HG03442 (cell line): ENCODE data around the gene FERMT3.
"Not testable (repeated sequence)": the region's sequence is repeated elsewhere in the genome, so short reads cannot be mapped to it uniquely, and the experiment has no call there.

Source experiments
- ATAC-seq: cut with Tn5 transposase; IDR thresholded peaks from one replicate; pipeline ENCODE4 v1.9.1; 2021; ENCODE audit warnings: mild to moderate bottlenecking, moderate library complexity; ENCODE audit not compliant: unreplicated experiment

The FERMT3 gene

DNA sequence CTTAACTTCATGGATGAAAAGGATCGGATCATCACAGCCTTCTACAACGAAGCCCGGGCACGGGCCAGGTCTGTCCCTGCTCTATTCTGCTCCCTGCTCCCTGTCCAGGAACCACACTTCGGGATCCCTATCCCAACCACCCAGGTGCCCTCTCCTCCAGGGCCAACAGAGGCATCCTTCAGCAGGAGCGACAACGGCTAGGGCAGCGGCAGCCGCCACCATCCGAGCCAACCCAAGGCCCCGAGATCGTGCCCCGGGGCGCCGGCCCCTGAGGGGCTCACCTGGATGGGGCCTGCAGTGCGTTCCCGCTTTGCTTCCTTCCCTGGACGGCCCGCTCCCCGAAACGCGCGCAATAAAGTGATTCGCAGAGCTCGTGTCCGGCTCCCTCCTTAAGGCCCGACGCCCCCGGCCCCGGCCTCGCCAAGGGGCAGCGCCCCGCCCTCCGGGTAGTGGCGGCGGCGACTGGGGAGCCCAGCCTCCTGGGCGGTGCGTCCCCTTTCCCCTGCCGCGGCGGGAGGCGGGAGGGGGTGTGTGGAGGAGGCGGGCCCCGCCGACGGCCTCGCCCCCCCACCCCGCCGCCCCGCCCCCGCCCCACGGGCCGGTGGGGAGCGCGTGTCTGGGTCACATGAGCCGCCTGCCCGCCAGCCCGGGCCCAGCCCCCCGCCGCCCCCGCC, 27.5 kb downstream of the FERMT3 start, which contains the start of gene VEGFB:
Gene VEGFB (plus strand): TSS at position 672 of the 674 bp plus-strand sequence. CDS start 250 bp downstream, outside the sequence.
- peak; percentile 32 for ATAC-seq

DNA sequence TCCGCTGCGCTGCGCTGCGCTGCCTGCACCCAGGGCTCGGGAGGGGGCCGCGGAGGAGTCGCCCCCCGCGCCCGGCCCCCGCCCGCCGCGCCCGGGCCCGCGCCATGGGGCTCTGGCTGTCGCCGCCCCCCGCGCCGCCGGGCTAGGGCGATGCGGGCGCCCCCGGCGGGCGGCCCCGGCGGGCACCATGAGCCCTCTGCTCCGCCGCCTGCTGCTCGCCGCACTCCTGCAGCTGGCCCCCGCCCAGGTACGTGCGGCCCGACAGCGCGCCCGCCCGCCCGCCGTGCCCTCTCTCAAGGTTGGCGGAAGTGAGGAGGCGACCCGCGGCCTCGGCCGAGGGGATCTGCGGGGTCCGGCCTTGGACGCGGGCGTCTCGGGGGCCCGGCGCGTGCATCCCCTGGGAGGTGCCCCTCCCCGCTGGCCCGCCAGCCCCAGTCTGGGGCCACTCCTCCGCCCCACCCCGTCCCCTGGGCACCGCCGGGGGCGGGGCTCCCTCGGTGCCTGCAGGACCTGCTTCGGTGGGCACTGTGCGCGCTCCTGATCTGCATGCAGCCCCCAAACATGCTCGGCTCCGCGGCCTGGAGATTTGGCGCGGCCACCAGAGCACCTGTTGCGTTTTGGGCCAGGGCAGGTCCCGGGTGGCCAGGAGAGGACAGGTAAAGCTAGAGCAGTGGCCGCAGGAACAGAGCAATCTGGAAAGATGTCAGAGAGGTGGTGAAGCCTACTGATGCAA, 28.3 kb downstream of the FERMT3 start:
- peak; percentile 5 for ATAC-seq

DNA sequence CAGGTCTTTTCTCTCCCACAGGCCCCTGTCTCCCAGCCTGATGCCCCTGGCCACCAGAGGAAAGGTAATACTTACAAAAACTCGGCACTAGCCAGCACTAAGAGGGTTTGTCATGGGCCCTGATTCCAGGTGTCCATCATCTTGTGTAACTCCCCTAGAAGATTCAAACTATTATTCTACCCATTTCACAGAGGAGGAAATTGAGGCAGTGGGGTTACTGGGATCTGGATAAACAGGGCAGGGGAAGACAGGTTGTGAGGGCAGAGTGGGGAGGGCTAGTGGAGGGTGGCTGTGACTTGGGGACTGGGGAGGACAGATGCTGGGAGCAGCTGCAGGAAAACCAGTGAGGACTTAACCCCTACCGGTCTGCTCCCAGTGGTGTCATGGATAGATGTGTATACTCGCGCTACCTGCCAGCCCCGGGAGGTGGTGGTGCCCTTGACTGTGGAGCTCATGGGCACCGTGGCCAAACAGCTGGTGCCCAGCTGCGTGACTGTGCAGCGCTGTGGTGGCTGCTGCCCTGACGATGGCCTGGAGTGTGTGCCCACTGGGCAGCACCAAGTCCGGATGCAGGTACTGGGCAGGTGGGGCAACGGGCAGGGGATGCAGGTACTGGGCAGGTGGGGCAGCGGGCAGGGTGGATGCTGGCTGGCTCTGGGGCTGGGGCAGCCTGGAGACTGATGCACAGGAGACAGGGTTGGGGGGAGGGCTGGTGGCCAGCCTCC, 29.1 kb downstream of the FERMT3 start:
- no peak for ATAC-seq

DNA sequence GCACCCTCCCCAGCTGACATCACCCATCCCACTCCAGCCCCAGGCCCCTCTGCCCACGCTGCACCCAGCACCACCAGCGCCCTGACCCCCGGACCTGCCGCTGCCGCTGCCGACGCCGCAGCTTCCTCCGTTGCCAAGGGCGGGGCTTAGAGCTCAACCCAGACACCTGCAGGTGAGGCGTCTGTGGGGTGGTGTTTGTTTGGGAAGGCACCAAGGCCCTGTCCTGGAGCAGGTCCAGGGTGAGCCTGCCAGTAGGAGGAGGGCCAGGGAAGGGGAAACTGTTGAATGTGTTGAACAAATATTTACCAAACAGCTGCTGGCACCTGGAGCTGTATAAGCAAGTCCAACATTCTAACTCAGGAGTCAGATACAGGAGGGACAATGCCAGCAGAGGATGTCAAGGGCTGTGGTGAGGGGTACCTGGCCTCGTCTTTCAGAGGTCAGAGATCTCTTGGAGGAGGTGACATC, 31.0 kb downstream of the FERMT3 start:
- ATAC-seq = no peak

DNA sequence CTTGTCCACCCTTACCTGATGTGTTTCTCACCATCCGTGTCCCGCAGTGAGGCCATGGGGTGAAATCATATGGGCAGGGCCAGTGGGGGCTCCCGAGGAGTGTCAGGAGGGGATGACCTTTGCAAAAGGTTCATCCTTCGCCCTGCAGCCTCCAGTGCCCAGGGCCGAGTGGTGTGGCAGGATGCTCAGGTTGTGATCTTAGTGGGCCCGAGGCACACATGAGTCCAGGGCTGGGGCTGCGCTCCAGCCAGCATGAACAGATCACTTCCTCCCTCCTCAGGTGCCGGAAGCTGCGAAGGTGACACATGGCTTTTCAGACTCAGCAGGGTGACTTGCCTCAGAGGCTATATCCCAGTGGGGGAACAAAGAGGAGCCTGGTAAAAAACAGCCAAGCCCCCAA, 31.6 kb downstream of the FERMT3 start:
- ATAC-seq = no peak

DNA sequence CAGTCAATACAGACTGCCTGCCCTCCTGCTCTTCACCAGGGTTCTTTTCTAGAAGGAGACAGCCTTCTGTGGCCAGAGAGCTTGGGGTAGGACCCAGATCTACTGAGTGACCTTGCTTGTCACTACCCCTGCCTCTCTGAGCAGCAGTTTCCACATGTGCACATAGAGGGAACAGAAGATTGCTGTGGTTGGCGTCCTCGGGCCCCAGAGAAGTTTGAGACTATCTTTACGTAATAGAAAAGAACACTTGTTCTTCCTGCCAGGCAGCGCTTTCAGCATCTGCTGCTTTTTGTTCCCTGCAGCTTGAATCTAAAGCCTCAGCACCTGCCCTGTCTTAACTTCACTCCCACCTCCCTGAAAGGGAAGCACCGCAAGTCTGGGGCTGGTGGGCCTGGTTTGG, 32.5 kb downstream of the FERMT3 start:
- no peak for ATAC-seq

DNA sequence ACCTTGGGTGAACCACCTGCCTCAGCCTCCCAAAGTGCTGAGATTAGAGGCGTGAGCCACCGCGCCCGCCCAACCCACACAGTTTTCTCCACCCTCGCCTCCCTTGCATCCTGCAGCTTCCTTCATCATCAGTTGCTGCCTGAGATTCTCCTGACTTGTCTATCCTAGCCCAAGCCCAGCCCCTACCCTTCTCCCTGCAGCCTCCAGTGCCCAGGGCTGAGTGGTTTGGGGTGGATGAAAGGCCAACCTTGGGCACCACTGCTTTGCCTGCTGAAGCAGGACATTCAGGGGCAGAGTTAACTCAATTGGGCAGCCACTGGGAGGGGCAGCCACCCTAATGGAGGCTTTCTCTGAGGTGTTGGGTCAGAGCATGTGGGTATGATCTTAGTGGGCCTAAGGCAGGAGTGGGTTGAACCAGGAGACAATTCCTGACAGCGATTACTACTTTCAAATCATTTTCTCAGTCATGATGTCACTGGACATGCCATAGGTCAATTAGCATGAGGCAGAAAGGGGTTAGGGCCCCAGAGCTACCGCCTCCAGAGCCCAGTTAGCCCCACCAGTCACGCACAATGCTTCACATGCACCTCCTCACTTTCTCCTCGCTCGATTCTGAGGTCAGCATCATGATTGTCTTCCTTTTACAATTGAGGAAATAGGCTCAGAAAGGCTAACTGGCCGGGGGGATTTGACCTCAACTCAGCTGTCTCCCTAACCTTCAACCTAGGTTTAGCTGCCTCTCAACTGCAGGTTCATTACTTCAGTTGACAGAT, 33.3 kb downstream of the FERMT3 start:
- ATAC-seq = no peak

DNA sequence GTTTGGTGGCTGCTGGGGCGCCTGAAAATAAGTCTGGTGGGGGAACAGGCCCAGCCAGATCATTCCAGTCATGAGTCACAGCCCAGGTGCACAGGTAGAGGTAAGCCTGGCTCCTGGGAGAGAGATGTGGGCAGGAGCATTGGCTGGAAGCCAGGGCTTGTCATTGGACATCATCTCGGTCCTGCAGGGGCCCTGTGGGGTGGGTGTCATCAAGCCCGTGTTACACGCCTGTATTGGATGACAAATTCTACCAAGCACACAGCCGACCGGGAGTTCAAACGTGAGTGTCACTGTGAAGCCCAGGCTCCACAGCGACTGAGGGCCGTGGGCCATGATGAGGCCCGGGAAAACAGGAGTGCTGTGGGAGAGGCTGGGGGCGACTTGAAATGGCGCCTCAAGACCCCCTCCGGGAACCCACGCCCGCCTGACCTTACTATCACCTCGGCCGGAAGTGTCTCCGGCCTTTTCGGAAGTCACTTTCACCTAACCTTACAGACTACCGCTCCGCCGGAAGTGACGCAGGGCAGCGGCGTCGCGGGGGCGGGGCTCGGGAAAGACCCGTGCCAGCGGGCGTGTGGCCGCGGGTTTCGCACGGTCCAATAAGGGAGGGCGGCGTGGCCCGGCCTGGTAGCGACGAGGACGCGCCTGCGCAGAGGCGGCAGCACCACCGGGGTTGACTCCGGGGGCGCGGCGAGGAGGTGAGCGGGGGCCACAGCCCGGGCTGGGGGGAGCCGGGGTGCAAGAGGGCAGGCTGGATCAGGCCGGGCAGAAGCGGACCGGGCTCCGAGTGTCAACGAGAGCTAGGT, 34.1 kb downstream of the FERMT3 start, which contains the start of gene FKBP2:
Gene FKBP2 (plus strand): TSS at position 661 of the 806 bp plus-strand sequence. CDS start 1,293 bp downstream, outside the sequence.
- peak; percentile 47 for ATAC-seq

DNA sequence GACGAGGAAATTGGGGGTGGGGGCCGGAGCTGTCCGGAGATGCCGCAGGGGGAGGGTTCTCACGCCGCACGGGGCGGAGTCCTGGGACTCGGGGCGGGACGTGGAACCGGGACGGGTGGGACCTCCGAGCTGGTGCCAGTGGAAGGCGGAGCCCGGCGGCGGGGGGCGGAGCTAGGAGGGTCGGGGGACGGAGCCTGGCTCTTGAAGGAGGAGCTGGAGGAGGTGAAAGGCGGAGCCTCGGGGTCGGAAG, 34.6 kb downstream of the FERMT3 start:
- peak; percentile 63 for ATAC-seq

DNA sequence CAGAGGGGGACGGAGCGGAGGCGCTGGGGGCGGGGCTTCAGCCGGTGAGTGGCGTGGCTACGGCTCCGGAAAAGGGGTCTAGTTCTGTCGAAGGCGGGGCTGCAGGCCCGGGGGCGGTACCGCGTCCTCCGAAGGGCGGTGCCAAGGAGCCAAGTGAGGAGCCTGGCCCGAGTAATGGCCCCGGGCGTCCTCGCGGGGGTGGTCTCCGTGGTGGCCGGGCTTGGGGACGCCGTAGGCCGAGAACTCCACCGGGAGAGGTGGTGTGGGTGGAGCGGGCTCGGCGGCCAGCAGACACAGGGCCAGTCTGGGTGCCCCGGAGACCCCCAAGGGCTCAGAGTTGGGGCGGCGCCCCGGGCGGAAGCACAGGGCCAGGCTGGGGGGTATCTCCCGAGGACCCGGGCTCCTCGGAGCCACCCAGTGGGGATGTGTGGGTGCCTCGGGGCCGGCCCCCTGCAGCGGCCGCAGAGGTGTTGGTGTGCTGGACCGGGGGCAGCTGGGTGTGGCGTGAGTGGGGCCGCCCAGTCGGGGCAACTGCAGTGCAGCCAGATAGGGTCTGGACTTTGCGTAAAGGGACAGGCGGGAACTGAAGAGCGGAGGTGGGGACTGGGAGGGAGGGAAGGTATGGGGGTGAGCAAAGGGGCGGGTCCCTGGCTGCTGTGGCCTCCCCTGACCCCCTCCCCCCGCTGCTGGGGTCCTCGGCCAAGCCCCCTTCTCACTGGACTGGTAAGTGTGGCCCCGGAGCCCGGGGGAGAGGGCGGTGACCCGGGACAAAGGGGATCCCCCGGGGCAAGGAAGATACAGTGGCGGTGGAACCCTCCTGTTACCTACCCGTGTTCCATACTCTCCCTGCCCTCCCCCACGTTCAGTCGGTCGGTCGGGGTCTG, 35.2 kb downstream of the FERMT3 start:
- ATAC-seq = no peak

DNA sequence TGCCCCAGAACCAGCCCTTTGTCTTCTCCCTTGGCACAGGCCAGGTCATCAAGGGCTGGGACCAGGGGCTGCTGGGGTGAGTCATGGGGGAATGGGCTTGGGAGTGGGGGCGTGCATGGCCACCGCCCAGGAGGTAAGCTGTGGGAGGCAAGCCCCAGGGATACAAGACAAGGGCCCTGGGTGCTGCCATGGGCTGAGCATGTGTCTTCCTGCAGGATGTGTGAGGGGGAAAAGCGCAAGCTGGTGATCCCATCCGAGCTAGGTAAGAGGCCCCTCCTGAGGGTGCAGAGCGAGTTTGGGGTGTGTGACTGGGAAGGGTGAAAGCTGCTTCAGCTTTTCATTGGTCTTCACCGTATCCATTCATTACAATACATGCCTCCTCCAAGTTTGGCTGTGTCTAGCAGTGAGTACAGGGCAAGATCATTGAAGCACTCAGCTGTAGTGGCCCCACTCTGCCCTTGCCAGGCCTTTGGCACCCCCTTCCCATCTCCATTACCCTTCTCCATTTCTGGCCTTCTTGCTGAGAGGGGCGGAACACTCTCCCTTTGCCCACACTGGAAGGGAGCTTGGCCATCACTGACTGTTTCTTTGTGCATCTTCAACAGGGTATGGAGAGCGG, 36.8 kb downstream of the FERMT3 start:
- ATAC-seq = no peak

DNA sequence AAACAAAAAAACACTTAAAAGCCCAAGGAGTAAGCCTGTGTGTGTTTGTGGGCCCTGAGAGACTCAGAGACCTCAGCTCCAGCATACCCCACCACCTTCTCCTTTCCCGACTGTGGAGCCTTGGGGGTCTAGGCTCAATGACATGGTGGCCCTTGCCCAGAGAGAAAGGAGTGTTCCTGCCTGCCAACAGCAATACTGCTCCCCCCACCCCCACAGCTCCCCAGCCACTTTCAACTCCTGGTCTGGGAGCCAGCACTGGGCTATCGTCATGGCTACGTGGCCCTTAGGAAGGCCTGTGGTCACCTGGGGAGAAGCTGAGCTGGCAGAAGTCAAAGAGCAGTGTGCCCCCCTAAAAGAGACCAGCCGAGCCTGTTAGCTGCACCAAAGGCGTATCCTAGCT, 37.6 kb downstream of the FERMT3 start:
- no peak for ATAC-seq

DNA sequence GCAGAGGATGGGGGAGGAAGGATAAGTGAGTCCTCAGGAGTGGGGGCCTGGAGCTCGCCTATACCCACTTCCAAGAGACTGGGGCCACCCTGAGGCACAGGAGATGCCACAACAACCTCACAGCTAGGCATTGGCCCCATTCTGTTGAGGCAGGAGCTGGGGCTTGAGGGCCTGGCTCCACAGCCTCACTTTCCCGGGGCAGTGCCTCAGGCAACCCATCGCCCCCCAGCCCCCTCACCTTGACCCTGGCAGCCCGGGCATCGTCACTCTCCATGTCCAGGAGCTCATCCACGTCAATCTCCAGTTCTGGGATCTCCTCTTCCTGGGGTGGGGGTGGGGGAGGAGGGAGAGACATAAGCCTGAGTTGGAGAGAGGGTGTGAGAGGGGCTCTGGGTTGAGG, 38.4 kb downstream of the FERMT3 start:
- ATAC-seq = no peak

DNA sequence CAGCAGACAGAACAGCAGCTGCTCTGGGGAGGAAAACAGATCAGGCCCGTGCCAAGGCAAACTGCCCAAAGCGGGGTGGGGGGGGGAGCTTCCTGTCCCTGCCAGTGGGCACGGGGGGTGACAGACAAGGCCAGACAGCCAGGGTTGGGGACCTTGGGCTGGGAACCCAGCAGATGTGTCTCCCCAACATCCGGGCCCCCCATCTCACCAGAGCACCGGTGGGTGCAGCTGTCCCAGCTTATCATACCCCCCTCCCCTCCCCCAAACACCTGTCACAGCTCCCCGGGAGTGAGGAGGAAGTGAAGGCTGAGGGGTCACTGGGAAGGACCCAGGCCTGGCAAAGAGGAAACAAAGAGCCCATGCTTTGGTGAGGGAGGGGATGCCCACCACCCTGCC, 38.9 kb downstream of the FERMT3 start:
- no peak for ATAC-seq

DNA sequence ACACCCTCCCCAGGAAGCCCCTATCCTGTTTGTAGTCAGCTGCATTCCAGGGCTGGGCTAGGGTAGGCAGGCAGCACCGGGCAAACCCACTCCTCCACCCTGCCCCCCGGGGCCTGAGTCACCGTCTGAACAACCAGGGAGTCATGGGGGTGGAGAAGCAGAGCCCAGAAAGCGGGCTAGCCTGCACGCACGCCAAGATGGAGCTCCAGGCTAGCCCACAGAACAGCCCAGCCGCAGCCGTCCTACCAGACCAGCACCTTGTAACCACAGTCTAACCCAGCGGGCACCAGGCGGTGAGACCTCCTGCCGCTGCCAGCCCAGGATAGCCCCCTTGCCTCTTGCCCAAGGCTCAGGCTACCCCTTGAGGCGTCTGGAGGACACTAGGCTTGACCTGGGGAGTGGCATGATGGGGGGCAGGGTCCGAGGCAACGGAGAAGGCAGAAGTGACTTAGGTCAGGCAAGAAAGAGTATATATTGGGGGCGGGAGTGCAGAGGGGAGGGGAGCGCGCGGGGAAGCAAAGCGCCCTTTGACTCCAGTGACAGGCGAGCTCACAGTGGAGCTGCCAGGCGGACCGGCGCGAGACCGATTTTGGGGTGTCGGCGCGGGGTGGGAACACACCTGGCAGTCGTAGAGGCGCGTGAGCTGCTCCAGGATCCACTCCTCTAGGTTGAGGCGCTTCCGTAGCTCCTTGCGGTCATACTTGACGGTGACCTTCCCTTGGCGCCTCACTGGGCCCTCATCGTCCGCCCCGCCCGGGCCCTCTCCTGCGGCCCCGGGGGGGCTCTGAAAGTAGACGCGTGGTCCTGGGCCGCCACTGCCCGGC, 39.5 kb downstream of the FERMT3 start:
- ATAC-seq = no peak

DNA sequence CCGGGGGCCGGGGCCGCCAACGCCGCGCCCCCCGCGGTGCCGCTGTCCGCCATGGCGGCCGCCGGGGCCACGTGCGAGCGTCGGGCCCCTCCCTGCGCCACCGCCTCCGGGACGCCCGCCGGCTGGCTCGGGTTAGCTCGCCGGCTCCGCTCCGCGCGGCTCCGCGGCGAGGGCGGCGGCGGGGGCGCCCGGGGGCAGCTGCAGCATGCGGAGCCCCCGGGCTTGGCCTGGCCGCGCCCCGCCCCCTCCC, 40.0 kb downstream of the FERMT3 start:
- ATAC-seq = not testable (repeated sequence)

DNA sequence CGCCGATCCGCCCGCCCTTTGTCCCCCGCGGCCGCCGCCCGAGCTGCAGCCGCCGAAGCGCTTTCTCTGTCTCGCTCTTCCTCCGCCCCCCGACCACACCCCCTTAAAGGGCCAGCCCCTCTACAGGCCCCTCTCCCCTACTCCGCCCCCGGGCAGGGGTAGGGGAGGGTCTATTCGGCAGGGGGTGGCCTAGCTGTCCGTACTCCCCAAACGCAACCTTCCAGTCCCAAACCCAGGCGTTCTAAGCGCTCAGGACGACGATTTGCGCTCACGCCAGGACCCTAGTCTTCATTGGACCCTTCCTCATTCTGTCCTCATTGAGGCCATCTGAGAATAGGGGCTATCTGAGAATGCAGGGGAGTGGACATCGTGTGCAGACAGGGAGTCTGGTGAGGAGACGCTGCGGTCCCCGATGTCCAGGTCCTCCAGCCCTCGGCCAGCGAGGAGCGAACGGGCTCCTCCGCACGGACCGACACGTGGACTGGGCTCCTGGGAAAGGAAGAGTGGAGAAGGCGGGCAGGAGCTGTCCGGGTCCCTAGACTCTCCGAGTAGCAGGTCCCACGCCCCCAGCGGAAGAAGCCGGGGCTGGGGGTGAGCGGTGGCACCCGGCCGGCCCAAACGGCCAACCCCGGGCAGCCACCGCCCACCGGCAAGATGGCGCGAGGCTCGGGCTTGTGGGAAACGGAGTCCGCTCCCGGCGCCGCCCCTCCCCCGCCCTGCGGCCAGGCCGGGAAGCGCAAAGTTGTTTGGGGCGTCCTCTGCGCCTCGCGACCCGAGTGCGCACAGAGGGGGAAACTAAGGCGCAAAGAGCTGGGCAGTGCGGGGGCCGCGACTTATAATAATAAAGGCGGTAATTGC, 40.6 kb downstream of the FERMT3 start, which contains the start of gene PPP1R14B:
Gene PPP1R14B (minus strand): TSS at position 73 of the 858 bp plus-strand sequence. CDS start 270 bp downstream, outside the sequence.
- no peak for ATAC-seq
